GM12878 (cell line): ENCODE measurements around the gene TXLNB. TPM values are rescaled to one million over a fixed set of nuclear protein-coding genes. Genes with fewer than 3 reads are reported as not detected.
A peak's percentile ranks its signal among the peaks of the same experiment; 100 is the strongest.

Source experiments
- BACH1 ChIP-seq: fragments of 450-650 bp; IDR thresholded peaks from 2 replicates; pipeline ENCODE4 v1.6.1; 2017; ENCODE audit warnings: mild to moderate bottlenecking, borderline replicate concordance
- CBX5 ChIP-seq: sonication (generic); IDR thresholded peaks from 2 replicates; pipeline ENCODE4 v1.6.1; 2016; ENCODE audit warnings: low read depth, moderate library complexity, mild to moderate bottlenecking, inconsistent platforms
- CHD1 ChIP-seq: IDR thresholded peaks from 2 replicates; pipeline ENCODE4 v1.6.1; 2012; ENCODE audit warnings: low read depth, low read length, improper control_type of control experiment
- CREB1 ChIP-seq: IDR thresholded peaks from 2 replicates; pipeline ENCODE4 v1.6.1; 2012; ENCODE audit warnings: low read depth, mild to moderate bottlenecking, inconsistent platforms
- CTCF ChIP-seq, 3 experiments: IDR thresholded peaks in 2 of 3; conservative IDR thresholded peaks in 1 of 3; 2 replicates each; pipeline ENCODE4 v1.5.1; 2011; ENCODE audit warnings: low read depth in 3 of 3, low read length in 3 of 3, mild to moderate bottlenecking in 3 of 3, control low read depth in 2 of 3, moderate library complexity in 2 of 3, inconsistent platforms in 1 of 3, mixed read lengths in 1 of 3; ENCODE audit not compliant: control insufficient read depth in 2 of 3, insufficient read depth in 1 of 3; ENCODE audit errors: extremely low read depth in 1 of 3
- E4F1 ChIP-seq: fragments of 450-650 bp; IDR thresholded peaks from 2 replicates; pipeline ENCODE4 v1.6.1; 2018; ENCODE audit warnings: borderline replicate concordance, mild to moderate bottlenecking; ENCODE audit not compliant: partially characterized antibody
- GABPA ChIP-seq: IDR thresholded peaks from 2 replicates; pipeline ENCODE4 v1.6.1; 2014; ENCODE audit warnings: antibody characterized with exemption, low read depth, mild to moderate bottlenecking, inconsistent platforms
- MYC ChIP-seq: IDR thresholded peaks from 2 replicates; pipeline ENCODE4 v1.6.1; 2011; ENCODE audit warnings: mild to moderate bottlenecking, low read length, moderate library complexity, inconsistent platforms; ENCODE audit not compliant: insufficient read depth, insufficient replicate concordance, insufficient read length, severe bottlenecking
- NR2F1 ChIP-seq: fragments of 450-650 bp; conservative IDR thresholded peaks from 2 replicates; pipeline ENCODE4 v1.6.1; 2017; ENCODE audit warnings: mild to moderate bottlenecking
- PKNOX1 ChIP-seq: fragments of 450-650 bp; IDR thresholded peaks from 2 replicates; pipeline ENCODE4 v1.6.1; 2016; ENCODE audit warnings: mild to moderate bottlenecking
- RAD51 ChIP-seq: fragments of 450-650 bp; IDR thresholded peaks from 2 replicates; pipeline ENCODE4 v1.6.1; 2016; ENCODE audit warnings: moderate library complexity, mild to moderate bottlenecking, inconsistent platforms
- RELB ChIP-seq: fragments of 450-650 bp; IDR thresholded peaks from 2 replicates; pipeline ENCODE4 v1.6.1; 2017; ENCODE audit warnings: low read depth, mild to moderate bottlenecking, moderate library complexity
- RFX5 ChIP-seq: IDR thresholded peaks from 2 replicates; pipeline ENCODE4 v1.6.1; 2011; ENCODE audit warnings: low read depth, low read length, improper control_type of control experiment
- SIX5 ChIP-seq: IDR thresholded peaks from 2 replicates; pipeline ENCODE4 v1.6.1; 2011; ENCODE audit warnings: mild to moderate bottlenecking, low read depth, low read length, moderate library complexity; ENCODE audit not compliant: severe bottlenecking
- SMAD1 ChIP-seq: fragments of 450-650 bp; IDR thresholded peaks from 2 replicates; pipeline ENCODE4 v1.6.1; 2018; ENCODE audit warnings: mild to moderate bottlenecking, low read depth; ENCODE audit not compliant: partially characterized antibody
- SPI1 ChIP-seq: IDR thresholded peaks from 2 replicates; pipeline ENCODE4 v1.6.1; 2011; ENCODE audit warnings: low read depth, mild to moderate bottlenecking, low read length, moderate library complexity, borderline replicate concordance; ENCODE audit not compliant: insufficient read depth
- SREBF2 ChIP-seq: IDR thresholded peaks from 2 replicates; pipeline ENCODE4 v1.6.1; 2012; ENCODE audit warnings: mild to moderate bottlenecking, low read length
- STAT3 ChIP-seq: IDR thresholded peaks from 2 replicates; pipeline ENCODE4 v1.6.1; 2011; ENCODE audit warnings: low read depth, low read length, improper control_type of control experiment
- SUZ12 ChIP-seq: fragments of 200-600 bp; sonication (generic); IDR thresholded peaks from one replicate; pipeline ENCODE4 v1.6.1; 2018; ENCODE audit warnings: antibody characterized with exemption, mild to moderate bottlenecking; ENCODE audit not compliant: unreplicated experiment
- USF2 ChIP-seq: IDR thresholded peaks from 2 replicates; pipeline ENCODE4 v1.6.1; 2011; ENCODE audit warnings: low read depth, low read length, improper control_type of control experiment, borderline replicate concordance
- ZBED1 ChIP-seq: IDR thresholded peaks from 2 replicates; pipeline ENCODE4 v1.6.1; 2016; ENCODE audit warnings: borderline replicate concordance
- ZNF24 ChIP-seq: fragments of 450-650 bp; IDR thresholded peaks from 2 replicates; pipeline ENCODE4 v1.6.1; 2017; ENCODE audit warnings: antibody characterized with exemption, mild to moderate bottlenecking
- polyA plus RNA-seq, 11 experiments: library from polyadenylated mRNA; depleted of rRNA in 4 of 11; unstranded in 6 of 11; stranded (reverse) in 5 of 11; fragments of >200 nt; fragmentation: Nextera tagmentation in 4 of 11; fragmentation: Illumina TruSeq in 1 of 11; extraction: Ambion mirVana in 4 of 11; extraction: Trizol in 1 of 11; gene quantifications; 1 replicate in 1 of 11; 2 replicates in 10 of 11; pipeline versions ENCODE4 v1.2.1 to v1.2.3, GENCODE V29; 2011 to 2016; ENCODE audit warnings: inconsistent platforms in 2 of 11, missing spikeins in 2 of 11, low read depth in 1 of 11
- total RNA-seq, 4 experiments: library from RNA; depleted of rRNA in 3 of 4; stranded (reverse); fragments of >200 nt in 3 of 4; fragmentation: Illumina TruSeq in 1 of 4; extraction: Trizol in 1 of 4; gene quantifications; 2 replicates each; pipeline versions ENCODE4 v1.2.1 to v1.2.3, GENCODE V29; 2013 to 2021

The TXLNB gene
- total and polyA plus RNA-seq, 10 of the 15 experiments (the other 5 are each of a cell fraction or from before 2014, with no cell fraction given), result 0.07 to 1.3 (median 0.22) TPM; not detected in 1

- peak; percentile 62; the same call in 1 of the 2 replicates for TF ChIP-seq PKNOX1
- no peak for TF ChIP-seq USF2
- no peak for TF ChIP-seq CTCF (IDR thresholded peaks at IDR 0.05 in 2 of 3, conservative IDR thresholded peaks at IDR 0.05 in 1 of 3; ENCODE audit: control insufficient read depth in 2 of 3, extremely low read depth in 1 of 3, insufficient read depth in 1 of 3, low read depth in 3 of 3, low read length in 3 of 3)
- peak; percentile 86; the same call in 1 of the 2 replicates for TF ChIP-seq ZBED1
- TF ChIP-seq GABPA, result peak; percentile 70
- TF ChIP-seq E4F1, result no peak
- no peak for TF ChIP-seq SIX5
- TF ChIP-seq SPI1, result no peak
- TF ChIP-seq MYC, result no peak
- no peak; the same call in 1 of the 2 replicates for TF ChIP-seq NR2F1
- peak; percentile 71 for TF ChIP-seq RELB
- TF ChIP-seq CBX5, result peak; percentile 87; the same call in 1 of the 2 replicates
- peak; percentile 73; the same call in 1 of the 2 replicates for TF ChIP-seq STAT3
- no peak for TF ChIP-seq BACH1
- TF ChIP-seq SREBF2, result no peak
- TF ChIP-seq SUZ12, result no peak
- TF ChIP-seq CREB1, result peak; percentile 73
- no peak for TF ChIP-seq ZNF24
- TF ChIP-seq CHD1, result no peak
- TF ChIP-seq RAD51, result no peak
- TF ChIP-seq SMAD1, result peak; percentile 15
- no peak for TF ChIP-seq RFX5
These were observed 949 bp downstream of the TXLNB start (continued) for GRCh38 chr6:139290787-139291311.
